GM21390 (cell line): Measurements from ENCODE around the gene GNMT.
"Not testable (repeated sequence)": the region's sequence is repeated elsewhere in the genome, so short reads cannot be mapped to it uniquely, and the experiment has no call there.

ENCODE experiments used
- ATAC-seq: cut with Tn5 transposase; IDR thresholded peaks from one replicate; pipeline ENCODE4 v1.9.1; 2021; ENCODE audit not compliant: unreplicated experiment

The GNMT gene

DNA sequence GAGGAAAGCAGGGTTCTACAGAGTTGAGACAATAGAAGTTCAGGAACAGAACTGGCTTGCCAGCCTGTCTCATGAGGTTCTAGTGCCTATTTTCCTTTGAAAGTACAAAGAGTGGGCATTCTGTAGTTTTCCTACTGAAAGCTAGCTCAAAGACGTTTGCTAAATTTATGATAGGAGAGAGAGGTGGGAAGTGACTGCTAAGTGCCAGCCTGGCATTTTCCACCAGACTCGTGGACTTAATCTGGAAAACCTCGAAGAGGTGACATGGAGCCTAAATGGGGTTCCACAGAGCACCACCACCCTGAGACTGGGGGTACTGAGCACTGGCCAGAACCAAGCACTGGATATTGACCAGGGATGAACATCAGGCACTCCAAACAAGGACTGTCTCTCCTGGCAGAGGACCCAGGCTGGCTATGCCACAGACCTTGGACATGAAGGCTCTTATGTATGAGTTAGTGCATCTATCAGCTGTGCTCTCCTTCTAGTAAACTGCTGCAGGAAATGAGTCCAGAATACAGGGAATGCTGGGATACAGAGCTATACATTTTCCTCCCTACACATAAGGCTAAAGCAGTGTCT is 11.3 kb downstream of the GNMT start:
- no peak for ATAC-seq

DNA sequence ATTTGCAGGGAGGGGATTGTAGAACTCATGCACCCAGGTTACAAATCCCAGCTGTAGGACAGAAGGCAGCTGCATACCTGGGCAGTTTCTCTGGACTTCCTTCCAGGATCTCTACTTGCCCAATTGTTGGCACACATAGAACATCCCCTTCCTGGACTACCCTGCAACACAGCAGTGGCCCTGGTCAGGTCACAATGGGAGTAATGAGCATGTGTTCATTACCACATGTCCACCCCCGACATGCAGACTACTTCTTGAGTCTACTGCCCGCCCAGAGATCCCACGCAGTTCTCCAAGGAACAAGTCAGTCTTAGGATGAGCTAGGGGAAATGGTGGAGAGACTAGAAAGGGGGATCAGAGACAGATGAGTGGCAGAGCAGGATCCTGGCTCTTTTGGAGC is 13.4 kb downstream of the GNMT start:
- no peak for ATAC-seq

DNA sequence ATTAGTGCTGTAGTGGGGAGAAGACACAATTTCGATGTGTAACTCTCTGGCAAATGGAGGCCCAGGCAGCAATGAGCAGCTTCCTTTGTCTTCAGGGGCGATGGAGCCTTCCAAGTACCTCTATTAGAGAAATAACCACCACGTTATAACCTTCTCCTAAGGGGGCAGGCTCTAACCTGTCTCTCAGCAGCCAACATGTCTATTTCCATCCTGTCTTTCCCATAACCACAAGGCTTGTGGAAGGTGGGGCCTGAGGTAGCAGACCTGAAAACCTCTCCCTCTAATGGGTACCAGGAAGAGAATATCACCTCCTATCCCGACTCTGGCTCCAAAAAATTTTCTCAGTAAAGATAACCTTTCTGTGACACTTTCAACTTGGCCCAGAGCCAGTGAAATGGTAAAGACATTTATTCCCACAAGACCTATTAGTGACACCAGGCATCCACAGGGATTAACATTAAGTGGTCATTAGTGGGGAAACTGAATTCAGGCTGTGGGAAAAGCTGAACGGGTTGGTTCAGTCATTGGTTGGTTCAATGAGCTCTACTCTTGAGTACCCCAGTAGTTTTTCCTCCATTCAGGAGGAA is 14.5 kb downstream of the GNMT start:
- no peak for ATAC-seq

DNA sequence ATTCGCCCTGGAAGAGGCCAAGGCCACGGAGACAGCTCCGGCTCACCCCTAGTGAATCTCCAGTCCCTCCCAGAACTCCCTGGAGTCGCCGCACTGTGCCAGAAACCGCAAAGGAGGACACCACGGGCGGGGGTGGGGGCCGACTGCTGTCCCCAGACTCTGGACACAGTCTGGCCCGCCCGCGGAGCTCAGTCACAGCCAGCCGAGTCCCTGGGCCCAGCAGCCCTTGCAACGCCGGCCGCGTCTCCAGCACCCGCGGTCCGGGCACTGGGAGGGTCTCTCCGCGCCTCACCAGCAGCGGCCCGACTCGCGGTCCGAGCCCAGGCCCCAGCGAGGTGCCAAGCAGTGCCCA is 17.9 kb downstream of the GNMT start:
- ATAC-seq: no peak

DNA sequence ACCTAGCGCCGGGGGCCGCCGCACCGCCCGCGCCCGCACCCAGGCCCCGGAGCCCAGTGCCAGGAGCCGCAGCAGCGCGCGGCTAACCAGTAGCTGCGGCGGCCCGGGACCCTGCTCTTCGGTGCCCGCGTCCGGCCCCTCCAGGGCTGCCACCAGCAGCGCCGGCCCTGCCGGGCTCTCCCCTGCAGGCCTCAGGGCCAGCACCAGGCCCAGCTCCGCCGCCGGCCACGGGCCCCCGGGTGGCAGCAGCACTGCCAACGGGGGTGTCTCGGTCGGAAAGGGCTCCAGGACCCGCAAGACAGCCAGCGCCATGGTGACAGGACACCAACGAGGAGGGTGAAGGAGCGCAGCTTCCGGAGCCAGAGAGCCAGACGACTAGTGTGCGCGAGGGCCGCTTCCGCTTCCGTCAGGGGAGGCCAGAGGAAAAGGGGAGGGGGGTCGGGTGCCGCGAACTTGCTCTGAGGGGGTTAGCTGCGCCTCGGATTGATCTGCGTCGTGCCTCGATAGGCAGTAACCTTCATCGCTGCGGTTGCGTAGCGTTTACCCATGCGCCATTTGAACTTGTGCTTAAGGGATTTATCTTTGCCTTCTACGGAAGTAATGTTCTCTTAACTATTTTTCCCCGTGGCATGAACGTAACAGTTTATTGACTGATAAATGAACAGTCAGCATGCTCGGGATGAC is 18.4 kb downstream of the GNMT start, which contains the start of gene PEX6:
Gene PEX6 (minus strand): TSS at position 343 of the 684 bp plus-strand sequence. CDS start 31 bp downstream, at position 312.
- peak; percentile 90 for ATAC-seq

DNA sequence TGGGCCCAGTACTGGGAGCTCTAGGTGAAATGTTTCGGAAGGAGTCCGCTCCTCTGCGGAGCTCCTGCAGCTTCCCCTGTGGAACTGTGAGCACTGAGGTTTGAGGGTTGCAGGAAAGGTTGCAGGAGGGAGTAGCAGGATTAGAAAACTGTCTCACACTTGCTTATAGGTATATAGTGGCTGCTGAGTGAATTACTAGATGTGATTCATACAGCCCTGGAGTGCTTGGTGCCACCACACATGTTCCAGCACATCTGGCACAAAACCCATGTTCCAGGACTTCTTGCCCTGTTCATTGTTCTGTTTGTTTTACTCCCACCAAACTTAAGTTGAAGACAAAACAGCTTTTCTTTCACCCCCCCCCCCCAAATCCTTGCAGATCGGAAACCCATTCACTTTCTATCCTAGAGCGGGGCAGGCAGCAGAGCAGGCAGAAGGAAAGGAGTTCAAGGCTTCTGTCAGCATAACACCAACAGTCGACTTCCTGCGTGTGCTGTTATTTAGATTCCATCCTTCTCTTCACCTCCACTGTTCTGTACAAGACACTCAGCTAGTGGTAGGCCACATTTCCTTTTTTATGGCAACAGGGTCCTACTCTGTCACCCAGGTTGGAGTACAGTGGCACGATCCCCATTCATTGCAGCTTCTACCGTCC is 19.1 kb downstream of the GNMT start:
- no peak for ATAC-seq

DNA sequence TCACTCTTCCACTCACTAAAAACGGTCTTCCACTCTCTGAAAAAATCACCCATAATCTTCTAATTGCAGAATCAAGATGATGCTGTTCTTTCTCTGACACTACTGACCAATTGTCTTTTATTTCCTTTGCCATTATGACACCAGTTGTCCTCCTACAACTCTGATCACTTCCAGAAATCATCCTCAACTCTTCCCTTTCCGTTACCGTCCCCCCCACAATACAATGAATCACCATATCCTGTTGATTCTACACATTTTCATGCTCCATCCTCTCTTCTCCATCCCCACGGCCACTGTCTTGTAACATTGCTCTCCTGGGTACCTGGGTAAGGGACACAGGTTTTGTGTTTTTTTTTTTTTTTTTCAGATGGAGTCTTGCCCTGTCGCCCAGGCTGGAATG is 21.3 kb downstream of the GNMT start:
- ATAC-seq: no peak

DNA sequence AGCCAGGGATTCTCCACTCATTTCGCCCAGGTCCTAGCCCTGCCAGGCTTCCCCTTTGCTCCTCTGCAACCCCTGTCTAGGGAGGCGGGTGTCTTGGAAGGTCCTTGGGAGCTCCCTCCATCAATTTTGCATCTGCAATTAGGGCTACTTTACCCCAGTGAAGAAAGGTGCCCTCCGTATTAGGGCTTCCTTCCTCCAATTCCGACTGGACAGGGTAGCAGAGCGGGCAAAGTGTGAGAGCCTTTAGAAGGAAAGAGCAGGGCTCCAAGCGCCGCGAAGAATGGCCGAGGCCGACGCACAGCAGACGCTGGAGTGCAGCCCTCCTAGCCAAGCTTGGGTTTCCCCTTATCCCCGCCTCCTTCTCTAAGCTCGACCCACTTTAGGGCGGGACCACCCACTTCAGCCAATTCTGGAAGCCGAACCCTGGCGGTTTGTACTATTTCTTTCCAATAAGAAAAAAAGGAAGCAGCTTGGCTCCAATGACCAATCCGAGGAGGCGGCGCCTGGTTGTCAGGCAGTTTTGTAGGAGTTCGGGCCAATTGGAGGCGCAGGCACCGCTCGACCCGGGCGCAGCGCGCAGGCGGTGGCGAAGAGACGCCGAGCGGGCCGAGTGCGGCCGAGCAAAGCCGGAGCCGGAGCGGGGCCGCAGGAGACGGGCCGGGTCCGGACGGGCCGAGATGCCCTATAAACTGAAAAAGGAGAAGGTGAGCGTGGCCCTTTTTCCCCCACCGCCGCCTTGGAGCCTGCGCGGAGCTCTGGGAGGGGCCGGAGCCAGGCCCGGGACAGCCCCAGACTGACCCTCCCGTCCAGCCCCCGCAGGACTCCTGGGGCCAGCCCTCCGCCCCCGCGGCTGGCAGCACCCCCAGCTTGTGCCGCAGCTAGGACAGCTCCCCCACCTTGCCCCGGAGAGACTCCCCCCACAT is 23.7 kb downstream of the GNMT start, which contains the start of gene PPP2R5D:
Gene PPP2R5D (plus strand): TSS at position 570 of the 923 bp plus-strand sequence. CDS start 108 bp downstream, at position 678.
- ATAC-seq: peak; percentile 91

DNA sequence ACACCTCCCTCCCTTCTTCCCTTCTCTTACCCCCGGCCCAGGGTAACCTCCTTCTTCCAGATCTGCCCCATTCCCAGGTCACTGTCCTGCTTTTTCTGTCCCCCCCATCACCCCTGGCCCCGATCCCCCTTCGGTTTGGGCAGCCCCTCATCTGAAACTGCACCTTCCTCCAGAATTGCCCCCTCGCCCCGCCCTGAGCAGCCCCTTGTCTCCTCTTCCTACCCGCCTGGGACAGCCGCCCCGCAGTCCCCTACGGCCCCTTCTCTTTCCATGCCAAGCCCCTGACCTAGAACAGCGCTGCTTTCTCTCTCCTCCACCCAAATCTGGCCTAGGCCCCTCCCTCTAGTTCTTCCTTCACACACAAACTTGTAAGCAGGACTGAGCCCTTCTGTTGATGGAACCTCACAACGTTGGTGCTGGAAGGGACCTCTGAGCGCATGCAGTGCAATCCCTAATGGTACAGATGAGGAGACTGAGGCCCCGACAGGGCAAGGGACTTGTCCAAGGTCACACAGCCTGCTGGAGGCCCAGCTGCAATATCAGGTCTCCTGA is 24.4 kb downstream of the GNMT start:
- ATAC-seq: no peak

DNA sequence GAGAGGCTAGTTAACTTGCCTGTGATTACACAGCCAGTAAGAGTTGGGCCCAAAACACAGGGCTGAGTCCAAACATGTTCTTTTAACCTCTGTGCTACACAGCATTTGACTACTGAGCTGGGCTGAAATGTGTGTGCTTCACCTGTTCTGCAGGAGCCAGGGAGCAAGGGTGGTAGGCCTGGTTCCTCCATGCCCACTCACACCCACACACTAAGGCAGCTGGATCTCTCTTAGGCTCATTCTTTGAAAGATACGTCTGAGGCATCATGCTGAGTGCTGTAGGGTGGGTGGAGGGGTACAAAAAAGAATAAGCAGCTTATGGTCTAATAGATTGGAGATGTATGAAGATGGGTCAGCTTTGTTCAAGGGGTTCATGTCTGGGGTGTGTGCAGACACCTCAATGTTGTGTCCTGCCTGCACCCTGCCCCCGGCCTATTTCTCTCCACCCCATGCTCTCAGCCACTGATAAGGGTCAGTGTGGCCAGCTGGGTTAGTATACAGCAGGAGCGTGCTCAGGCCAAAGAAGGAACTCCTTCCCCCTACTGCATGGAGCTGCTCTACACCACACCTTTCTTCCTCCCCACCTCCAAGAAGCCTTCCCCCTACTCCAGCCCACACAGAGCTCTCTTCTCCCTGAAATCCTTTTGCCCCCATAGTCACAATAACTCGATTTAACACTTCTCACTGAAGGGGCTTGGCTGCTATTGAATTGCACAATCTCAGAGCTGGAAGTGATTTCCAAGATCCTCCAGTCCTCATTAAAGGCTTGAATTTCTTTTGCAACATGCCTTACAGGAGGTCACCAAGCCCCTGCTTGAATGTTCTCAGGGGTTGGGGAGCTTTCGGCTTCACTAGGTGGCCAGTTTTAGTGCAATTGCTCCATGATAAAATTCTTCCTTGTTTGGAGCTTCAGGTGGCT is 27.2 kb downstream of the GNMT start:
- ATAC-seq: no peak

DNA sequence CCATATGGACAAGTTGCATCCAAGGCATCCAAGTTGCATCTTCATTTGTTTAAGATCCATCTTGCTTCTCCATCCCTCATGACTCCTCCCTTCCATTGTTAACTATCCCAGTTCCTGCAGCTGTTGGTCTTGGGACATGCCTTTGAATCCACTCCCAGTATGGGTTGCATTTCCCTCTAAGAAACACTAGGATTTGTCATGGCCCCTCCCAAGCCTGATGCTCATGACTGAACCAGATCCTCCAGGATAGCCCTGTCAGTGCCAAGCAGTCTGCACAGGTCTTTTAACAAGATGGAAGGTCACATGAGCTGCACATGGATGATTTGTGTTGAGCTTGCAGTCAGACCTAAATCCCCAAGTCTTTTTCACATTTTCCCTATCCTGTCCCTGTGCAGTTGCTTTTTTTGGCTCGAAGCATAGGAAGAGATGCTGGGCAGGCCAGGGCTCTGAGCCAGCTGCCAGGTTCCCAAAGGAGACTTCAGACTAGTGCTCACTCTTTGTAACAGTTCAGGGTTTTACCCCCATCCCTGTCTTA is 28.0 kb downstream of the GNMT start:
- no peak for ATAC-seq

DNA sequence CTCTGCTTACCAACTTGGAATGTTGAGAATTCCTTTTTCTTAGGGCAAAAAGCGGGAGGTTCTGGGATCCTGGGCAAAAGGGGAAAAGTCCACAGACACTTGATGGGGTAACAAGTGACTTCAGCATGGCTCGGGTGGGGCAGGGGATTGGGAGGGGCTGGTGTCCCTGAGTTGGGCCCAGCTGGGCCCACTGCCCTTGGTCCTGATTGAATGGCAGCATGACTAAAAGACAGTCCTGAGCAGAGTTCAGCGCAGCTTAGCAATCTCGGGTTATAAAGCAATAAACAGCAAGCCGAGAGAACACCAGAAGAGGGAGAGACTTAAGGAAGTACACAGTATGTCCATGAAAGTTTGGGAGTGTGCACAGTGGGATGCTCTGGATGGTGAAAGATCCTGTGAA is 29.4 kb downstream of the GNMT start:
- ATAC-seq: no peak

DNA sequence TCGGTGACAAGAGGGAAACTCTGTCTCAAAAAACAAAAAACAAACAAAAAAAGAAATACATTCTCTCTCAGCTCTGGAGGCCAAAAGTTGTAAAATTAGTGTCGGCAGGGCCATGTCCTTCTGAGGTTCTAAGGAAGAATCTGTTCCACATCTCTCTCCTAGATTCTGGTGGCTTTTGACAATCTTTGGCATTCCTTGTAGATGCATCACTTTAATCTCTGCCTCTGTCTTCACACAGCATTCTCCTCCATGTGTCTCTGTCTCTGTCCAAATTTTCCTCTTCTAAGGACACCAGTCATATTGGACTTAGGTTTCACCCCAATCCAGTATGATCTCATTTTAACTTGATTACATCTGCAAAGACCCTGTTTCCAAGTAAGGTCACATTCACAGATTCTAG is 32.9 kb downstream of the GNMT start:
- ATAC-seq: no peak

DNA sequence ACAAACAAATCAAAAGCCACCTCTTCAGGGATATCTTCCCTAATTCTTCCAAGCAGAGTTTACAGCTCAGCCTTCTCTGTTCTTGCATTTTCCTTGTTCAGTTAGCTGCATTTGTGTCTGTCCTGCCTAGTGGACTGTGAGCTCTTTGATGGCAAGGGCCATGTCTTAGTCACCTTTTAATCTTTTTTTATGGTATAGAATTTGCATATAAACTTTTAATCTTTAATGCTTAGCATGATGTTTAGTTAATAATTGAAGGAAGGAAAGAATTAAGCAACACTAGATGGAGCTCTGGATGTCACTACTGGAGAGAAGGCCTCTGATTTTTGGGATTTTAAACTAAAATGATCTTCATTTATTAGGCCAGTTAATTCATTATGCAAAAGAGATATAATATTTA is 36.0 kb downstream of the GNMT start:
- ATAC-seq: no peak

DNA sequence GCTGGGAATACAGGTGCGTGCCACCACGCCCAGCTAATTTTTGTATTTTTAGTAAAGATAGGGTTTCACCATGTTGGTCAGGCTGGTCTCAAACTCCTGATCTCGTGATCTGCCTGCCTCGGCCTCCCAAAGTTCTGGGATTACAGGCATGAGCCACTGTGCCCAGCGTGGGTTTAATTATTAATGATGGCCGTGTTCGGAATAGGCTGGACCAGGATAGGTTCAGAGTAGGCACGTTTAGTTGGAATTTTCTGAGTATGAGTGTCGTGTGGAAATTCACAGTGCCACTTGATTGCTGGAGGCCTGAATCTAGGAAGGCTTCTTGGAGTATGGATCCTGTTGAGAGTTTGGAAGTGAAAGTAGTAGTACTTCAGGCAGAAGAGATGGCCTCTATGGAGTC is 37.7 kb downstream of the GNMT start:
- ATAC-seq: not testable (repeated sequence)

DNA sequence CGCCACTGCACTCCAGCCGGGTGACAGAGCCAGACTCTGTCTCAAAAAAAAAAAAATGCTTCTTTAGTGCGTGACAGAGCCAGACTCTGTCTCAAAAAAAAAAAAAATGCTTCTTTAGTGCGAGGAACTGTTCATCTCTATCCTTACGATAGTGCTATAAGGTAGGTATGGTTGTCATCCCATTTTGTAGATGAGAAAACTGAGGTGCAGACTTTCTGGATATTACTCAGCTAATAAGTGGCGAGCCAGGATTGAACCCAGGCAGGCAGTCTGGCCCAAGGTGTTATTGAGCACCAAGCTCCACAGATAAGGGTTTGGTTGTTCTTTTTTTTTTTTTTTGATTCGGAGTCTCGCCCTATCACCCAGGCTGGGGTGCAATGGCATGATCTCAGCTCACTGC is 41.3 kb downstream of the GNMT start:
- ATAC-seq: no peak

DNA sequence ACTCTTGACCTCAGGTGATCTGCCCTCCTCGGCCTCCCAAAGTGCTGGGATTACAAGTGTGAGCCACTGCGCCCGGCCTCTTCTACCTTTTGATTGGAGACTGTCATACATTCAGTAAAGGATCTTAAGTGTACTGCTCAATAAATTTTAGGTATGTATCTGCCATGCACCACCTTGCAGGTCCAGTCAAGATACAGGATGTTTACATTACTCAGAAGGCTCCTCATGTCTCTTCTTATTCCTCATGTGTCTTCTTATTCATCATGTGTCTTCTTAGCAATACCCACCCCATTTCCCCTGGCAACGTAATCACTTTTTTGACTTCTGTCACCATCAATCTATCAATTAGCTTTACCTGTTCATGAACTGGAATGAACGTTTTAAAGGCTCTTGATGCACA is 45.3 kb downstream of the GNMT start:
- no peak for ATAC-seq

DNA sequence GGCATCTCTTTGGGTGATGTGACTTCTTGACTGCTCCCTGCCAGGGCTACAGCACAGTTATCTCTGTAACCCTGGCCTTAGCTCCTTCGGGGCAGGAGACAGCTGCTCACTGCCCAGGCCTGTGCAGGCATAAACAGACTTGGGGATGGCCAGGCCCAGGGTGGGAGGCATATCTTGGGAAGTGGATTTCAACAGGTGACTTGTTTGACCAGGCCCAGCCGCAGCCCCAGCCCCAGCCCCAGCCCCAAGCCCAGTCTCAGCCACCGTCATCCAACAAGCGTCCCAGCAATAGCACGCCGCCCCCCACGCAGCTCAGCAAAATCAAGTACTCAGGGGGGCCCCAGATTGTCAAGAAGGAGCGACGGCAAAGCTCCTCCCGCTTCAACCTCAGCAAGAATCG is 45.7 kb downstream of the GNMT start:
- no peak for ATAC-seq

DNA sequence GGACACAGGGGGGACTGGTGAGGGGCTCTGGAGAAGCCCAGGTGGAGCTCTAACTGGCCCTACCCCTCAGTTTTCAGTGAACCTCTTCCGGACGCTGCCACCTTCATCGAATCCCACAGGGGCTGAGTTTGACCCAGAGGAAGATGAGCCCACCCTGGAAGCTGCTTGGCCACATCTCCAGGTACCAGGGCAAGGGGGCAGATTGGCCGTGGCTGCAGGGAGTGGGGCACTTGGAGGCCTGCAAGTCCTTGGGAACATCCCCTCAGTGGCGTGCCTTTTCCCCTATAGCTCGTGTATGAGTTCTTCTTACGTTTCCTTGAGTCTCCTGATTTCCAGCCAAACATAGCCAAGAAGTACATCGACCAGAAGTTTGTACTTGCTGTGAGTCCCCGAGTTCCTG is 46.6 kb downstream of the GNMT start:
- no peak for ATAC-seq
